Sigmoid colon (tissue), 4 donors: ENCODE results near the gene MEGF11.

Source experiments
- POLR2A ChIP-seq, 2 donors: fragments of 450-650 bp; IDR thresholded peaks; one replicate each; pipeline ENCODE4 v1.6.1; 2016; ENCODE audit warnings: antibody characterized with exemption in 2 of 2, mild to moderate bottlenecking in 2 of 2, moderate library complexity in 2 of 2
- POLR2AphosphoS5 ChIP-seq, 4 donors: sonication (generic); formaldehyde crosslinking; IDR thresholded peaks; one replicate each; pipeline ENCODE4 v1.6.1; 2017; ENCODE audit warnings: antibody characterized with exemption in 4 of 4
- TF ChIP-seq, protein P1 (sequence below), 4 experiments: fragments of 450-650 bp in 3 of 4; fragments of 200-600 bp in 1 of 4; IDR thresholded peaks; one replicate each; pipeline ENCODE4 v1.5.1; 2016 to 2019; ENCODE audit warnings: antibody characterized with exemption in 4 of 4, mild to moderate bottlenecking in 3 of 4, moderate library complexity in 2 of 4

DNA sequence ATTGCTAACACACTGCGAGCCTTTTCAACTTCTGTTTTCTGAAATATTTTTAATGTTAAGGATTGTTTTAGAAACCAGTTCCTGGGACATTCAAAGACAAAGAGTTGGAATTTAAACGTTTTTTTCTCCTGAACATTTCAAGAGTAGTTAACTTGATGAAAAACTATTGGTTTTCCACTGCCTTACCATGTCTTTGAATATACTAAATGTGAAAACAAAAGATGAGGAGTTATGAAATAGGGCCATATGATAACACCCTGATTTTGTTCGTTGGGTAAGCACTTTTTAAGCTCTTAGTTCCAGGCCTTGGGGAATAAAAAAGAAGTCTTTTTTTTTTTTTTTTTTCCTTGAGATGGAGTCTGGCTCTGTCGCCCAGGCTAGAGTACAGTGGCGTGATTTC lies 42.6 kb upstream of the MEGF11 start:
- TF ChIP-seq, protein P1, sequence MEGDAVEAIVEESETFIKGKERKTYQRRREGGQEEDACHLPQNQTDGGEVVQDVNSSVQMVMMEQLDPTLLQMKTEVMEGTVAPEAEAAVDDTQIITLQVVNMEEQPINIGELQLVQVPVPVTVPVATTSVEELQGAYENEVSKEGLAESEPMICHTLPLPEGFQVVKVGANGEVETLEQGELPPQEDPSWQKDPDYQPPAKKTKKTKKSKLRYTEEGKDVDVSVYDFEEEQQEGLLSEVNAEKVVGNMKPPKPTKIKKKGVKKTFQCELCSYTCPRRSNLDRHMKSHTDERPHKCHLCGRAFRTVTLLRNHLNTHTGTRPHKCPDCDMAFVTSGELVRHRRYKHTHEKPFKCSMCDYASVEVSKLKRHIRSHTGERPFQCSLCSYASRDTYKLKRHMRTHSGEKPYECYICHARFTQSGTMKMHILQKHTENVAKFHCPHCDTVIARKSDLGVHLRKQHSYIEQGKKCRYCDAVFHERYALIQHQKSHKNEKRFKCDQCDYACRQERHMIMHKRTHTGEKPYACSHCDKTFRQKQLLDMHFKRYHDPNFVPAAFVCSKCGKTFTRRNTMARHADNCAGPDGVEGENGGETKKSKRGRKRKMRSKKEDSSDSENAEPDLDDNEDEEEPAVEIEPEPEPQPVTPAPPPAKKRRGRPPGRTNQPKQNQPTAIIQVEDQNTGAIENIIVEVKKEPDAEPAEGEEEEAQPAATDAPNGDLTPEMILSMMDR (IDR thresholded peaks at IDR 0.05), result no peak
- no peak for TF ChIP-seq POLR2AphosphoS5 (IDR thresholded peaks at IDR 0.05)
- no peak for TF ChIP-seq POLR2A (IDR thresholded peaks at IDR 0.05)
